Dedifferentiated amniotic fluid mesenchymal stem cell (primary cell): Measurements from ENCODE around the gene PSAP.

Source experiments
- DNase-seq: peaks from one replicate; pipeline ENCODE4 v3.0.0-alpha.2; 2016; ENCODE audit errors: extremely low spot score

PSAP gene

DNA sequence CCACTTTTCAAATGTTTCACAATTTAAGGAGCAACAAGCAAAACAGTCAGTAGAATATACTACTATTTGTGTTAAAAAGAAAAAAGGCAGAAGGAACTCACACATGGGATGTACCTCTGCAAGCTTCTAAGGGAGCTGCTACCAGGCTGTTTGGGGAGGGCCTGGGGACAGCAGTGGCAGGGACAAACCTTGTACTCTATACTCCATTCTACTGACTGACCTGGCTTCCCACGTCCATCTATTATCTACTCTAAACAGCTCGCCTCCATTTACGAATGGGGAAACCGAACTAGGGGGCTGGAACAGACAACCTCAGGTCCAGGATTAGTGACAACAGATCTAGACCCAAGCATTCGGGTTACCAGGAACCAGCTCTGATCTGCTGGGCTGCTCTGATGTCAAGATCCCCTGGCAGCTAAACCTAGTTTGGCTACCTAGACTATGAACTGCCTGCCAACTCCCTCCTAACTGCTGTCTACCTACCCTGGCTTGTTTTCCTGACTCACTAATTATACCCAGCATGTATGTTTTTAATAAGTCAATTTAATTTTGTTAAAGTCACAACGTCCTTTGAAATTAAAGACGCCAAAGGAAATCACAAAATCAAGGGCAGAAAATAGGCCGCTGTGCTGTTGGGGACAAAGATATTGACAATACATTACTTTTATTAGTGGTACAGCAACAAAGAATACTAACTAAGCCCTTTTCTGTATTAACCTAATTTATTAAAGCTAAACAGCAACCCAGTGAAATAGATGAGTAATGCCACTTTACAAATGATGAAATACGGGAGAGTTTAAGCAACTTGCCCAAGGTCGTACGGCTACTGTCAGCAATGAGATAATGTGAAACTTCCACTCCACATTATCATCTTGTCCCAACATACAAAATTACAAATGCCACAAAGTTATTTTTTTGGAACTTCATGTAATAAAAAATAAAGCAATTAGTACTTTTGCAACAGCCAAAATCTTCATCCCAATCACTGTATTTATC is 5.3 kb downstream of the PSAP start:
- DNase-seq = no peak

- no peak for DNase-seq
These were observed 6.4 kb downstream of the PSAP start for GRCh38 chr10:71844695-71845094.

DNA sequence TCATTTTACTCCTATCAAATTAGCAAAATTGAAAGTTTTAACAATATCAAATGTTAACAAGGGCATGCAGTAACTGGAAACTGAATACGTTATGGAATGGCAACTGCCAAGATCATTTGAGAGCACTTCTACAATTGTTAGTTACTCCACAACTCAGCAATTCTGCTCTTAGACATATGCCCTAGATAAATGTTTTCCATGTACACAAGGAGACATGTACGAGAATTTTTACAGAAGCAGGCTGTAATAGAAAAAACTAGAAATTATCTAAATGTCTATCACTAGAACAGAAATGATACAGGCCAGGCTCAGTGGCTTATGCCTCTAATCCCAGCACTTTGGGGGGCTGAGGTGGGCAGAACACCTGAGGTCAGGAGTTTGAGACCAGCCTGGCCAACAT is 7.0 kb downstream of the PSAP start:
- no peak for DNase-seq

GRCh38 chr10:71842856-71843686 is 8.0 kb downstream of the PSAP start:
- DNase-seq = no peak

- DNase-seq = no peak
These were observed 8.6 kb downstream of the PSAP start for GRCh38 chr10:71842422-71842821.

DNA sequence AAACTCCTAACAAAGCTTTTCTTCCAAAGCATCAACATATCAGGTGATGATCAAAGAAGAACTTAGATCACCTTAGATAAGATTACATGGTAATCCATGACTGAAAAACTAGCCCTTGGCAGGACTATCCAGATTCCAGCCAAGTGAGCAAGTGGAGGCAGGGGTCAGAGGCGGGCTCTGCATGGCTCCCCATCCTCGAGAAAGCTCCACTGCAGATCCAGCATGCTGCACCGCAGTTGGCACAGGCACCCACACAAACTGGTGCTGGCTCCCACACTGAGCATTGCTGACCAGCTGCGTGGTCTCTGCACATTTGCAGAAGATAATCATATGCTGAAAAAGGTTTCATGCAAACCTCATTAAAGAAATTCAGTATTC is 10.1 kb downstream of the PSAP start:
- no peak for DNase-seq

DNA sequence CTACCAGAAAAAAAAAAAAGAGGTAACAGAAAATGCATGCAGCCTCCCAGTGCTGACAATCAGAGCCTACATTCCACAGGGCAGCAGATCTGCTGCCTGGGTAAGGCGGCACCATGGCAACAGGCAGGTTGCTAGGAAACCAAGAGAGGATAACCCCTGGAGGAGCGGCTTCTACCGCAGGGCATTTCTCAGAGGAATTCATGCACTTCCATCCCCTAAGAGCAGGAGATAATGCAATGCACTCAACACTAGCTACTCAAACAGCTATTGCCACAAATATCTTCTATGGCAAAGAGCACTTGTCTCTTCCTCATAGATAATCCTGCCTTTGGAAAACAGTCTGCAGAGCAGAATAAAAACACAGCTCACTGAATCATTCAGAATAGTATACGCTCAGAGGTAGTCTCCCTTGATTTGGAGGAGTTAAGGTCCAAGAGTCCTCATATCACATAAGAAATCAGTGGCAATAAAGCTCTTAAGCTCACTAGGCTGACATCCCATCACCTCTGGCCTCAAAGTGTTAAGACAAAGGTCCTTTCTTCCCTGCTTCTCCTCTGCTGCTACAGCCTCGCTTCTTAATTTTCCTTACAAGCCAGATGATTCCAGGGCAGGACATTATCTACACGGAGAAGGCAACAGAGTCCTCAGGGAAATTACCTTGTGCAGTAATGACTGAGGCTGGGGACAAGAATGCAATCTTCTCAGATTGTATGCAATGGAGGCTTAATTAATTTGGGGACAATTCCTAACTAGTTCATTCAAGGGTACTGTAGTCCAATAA is 10.7 kb downstream of the PSAP start:
- peak; percentile 94 for DNase-seq

DNA sequence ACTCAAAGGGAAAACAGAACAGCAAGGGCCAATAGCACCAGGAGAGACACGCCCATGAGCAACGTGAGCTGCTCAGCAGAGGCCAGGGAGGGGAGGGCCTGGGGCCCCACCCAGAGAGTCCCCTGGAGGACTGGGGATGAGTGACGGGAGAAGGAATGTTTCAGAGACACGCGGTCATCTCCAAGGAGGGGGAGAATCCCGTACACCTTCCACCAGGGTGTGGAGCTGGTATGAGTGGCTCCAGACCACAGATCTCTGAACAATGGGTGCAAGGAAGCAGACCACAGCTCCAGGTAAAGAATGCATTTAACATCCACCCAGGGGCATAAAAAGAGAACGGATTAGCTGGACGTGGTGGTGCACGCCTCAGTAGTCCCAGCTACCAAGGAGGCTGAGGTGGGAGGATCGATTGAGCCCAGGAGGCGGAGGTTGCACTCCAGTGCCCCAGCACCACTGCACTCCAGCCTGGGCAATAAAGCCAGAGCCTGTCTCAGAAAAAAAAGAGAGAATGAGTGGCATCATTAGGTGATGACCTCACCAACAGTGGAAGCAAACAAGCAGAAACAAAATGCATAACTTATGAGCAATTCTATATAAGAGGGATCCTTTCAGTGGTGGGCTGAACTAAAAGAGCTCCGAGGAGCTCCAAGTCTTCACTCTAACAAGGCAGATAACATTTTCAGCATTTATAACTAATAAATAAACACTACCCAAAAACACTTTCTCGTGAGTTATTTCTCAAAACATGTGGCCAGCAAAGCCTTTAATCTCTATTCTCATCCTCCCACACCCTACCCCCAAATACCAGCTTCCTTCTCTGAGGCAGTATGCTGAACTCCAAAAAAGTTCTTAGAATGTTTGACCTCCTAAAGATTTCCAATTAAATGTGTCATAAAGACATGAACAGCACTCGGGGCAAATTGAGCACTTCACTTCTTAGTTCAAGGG is 12.5 kb downstream of the PSAP start:
- peak; percentile 21 for DNase-seq

DNA sequence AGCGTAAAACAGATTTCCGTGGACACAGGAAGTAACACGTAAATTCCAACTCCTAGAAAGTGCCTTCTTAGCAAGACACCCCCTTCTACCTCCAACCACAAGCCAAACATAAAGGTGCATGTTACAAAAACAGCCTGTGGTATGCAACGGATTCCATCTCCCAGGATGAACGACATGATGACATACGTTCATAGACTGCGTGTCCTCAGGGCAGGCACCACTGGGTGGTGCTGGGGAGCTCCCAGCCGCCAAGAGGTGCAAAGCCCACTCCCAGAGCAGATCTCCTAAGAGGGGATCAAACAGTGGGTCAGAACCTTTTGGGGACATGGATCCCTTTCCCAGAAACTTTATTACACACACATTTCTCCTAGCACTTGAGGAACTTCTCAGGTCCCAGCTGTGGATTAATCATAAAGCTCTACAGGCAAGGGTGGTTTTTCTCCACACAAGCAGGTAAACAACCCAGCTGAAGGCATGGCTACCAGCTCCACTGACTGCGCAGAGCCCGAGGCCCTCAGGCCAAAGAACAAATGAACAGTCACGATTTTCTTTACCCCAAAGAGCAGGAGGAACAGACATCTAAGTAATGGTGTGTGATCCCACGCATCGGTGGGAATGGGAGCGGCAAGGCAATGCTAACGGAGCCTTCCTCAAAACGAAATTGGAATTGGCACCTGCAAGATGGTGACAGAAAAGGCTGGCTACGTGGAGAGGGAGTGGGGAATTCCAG is 13.8 kb downstream of the PSAP start:
- DNase-seq = no peak

DNA sequence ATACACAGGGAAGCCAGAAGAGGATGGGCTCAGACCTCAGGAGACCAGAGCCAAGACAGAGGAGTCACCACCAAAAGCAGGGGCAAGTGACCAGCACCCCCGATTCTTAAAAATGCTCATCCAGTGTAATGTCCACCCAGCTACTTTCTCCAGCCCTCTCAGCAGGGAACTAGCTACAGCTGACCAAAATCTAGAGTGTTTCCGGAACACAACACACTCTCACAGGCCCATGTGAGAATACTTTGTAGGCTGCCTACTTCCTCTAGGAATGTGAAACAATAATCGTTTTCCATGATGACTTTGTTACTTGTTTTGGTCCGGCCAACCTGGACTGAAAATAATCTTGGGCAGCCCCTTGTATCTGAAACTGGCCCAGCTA is 14.5 kb downstream of the PSAP start:
- DNase-seq = no peak

DNA sequence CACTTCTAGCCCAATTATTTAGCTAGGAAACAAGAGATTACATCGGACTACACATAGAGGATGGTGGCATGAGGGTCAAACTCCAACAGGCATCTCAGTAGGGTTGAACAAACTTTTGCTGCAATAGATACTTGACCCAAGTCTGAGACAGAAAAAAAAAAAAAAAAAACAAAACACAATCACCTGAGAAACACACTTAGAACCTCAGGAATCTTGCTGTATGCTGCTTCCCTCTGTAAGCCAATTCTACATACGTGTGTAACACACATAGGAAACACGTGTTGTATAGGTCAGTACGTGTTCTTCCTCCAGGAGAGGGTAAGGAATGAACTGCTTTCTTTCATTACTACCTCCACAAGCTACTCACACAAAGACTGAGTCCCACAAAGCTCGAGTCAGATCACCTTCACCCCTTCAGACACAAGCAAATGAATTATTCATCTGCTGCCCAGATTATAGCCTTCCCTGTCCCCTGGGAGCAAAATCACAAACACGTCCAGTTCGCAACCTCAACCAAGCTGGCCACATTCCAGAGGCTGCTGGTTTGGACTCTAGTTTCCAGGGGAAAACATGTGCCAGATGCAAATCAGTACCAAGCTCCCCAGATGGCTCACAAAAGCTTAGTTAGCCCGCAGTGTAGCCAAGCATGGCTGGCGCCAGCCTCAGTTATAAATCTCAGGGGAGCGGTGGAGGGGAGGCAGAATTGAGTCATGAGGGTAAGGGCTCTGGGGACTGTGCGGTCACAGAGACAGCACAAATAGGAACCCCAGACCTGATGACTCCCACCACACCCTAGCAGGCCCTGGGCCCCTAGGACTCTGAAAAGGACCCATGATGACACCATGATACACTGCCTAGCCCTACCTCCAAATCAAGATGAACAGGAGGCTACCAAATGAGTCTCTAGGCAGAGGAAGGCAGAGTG is 15.1 kb downstream of the PSAP start:
- DNase-seq = peak; percentile 71

DNA sequence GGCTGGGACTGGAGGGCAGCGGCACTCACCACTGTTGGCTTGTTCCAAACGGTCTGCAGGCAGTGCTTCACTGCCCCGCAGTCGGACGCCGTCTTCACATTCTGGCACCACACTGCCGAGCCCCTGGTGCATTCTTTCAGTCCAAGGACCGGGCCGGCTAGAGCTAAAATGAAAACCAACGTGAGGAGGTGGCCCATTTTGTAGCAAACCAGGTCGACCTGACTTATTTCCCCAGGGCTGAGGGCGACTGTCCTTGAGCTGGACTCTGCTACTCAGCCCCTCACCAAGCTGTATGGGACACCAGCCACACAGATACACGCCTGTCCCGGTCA is 16.7 kb downstream of the PSAP start:
- DNase-seq = no peak

DNA sequence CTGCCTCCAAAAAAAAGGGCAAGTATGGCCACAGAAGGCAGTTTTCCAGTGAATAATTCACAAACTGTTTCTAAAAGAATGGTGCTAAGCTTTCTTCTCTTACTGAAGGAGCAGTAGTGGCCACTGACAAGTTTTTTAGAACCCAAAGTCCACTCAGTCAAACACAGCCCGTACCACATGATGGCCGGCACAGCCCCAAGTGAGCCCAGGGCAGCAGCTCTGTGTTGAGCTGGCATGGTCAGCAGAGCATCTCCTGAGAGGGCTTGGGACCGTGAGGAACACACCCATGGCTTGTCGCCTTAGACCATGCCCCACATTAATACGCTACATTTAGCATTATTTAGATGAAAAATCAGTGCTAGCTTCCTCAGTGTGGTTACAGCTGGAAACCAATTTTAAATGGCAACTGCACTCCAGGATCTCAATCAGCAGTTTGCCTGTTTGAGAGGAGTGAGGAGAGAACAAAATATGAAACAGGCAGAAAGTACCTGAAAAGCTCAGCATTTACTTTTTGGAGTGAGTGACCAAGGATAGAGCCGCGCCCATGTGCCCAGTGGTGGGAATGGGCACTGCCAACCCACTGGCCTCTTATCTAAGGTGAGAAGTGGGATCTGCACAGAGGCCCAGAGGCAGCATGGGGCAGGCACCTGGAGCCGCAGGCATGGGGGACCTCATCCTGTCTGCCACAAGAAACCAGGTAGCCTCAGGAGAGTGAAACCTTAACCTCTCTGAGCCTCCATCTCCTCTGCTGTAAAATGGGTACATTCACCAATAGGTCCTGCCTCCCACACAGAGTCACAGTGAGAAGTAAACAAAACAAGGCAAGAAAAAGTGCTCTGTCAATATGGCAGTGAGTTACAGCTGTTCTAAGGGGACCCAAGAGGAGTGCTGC is 17.4 kb downstream of the PSAP start:
- no peak for DNase-seq

DNA sequence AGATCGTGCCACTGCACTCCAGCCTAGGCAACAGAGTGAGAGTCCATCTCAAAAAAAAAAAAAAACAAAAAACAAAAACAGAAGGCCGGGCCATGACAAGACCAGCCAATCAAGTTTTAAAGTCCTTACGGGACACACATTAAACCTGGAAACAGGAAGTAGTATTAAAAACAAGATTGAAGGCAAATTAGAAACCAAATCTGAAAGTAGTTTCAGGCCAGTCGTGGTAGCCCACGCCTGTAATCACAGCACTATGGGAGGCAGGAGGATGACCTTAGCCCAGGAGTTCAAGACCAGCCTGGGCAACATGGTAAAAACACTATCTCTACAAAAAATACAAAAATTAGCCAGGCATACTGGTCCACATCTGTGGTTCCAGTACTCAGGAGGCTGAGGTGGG is 18.1 kb downstream of the PSAP start:
- no peak for DNase-seq

- DNase-seq = no peak
These were observed 19.2 kb downstream of the PSAP start for GRCh38 chr10:71831646-71832552.

- no peak for DNase-seq
These were observed 20.3 kb downstream of the PSAP start for GRCh38 chr10:71830726-71831125.

- DNase-seq = no peak
These were observed 21.2 kb downstream of the PSAP start for GRCh38 chr10:71829896-71830295.
